Esophagus squamous epithelium (tissue), 4 donors: ENCODE data around the gene KCNH1.

Source experiments
- POLR2A ChIP-seq, 4 donors: fragments of 450-650 bp; IDR thresholded peaks; one replicate each; pipeline ENCODE4 v1.6.1; 2017; ENCODE audit warnings: antibody characterized with exemption in 4 of 4, mild to moderate bottlenecking in 4 of 4, moderate library complexity in 3 of 4
- TF ChIP-seq, protein P1 (sequence below), 6 experiments: fragments of 450-650 bp in 4 of 6; fragments of 200-600 bp in 2 of 6; sonication (generic) in 2 of 6; IDR thresholded peaks; one replicate each; pipeline ENCODE4 v1.5.1; 2016 to 2019; ENCODE audit warnings: antibody characterized with exemption in 6 of 6, mild to moderate bottlenecking in 4 of 6, moderate library complexity in 4 of 6

DNA sequence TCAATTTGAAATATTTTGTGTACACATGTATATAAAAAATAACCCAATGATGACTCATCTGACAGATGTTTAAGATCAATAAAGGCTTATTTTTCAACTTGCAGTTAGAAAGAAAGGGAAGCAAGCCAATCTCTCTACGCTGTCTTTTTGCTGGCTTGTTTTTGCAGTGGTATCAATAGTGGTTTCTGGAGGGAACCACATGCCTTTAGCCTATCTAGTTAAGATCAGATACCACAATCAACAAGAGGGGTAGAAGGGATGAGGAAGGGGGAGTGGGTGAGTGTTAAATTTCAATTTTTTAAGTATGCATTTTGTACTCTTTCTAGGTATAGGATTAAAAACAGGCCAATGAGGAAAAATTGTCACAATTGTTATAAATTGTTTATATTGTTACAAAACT, 276.2 kb downstream of the KCNH1 start:
- TF ChIP-seq, protein P1, sequence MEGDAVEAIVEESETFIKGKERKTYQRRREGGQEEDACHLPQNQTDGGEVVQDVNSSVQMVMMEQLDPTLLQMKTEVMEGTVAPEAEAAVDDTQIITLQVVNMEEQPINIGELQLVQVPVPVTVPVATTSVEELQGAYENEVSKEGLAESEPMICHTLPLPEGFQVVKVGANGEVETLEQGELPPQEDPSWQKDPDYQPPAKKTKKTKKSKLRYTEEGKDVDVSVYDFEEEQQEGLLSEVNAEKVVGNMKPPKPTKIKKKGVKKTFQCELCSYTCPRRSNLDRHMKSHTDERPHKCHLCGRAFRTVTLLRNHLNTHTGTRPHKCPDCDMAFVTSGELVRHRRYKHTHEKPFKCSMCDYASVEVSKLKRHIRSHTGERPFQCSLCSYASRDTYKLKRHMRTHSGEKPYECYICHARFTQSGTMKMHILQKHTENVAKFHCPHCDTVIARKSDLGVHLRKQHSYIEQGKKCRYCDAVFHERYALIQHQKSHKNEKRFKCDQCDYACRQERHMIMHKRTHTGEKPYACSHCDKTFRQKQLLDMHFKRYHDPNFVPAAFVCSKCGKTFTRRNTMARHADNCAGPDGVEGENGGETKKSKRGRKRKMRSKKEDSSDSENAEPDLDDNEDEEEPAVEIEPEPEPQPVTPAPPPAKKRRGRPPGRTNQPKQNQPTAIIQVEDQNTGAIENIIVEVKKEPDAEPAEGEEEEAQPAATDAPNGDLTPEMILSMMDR (IDR thresholded peaks at IDR 0.05) = no peak
- no peak for TF ChIP-seq POLR2A (IDR thresholded peaks at IDR 0.05)
